GM19351 (cell line): ENCODE results near the gene JAKMIP1.
"Not testable (repeated sequence)": the region's sequence is repeated elsewhere in the genome, so short reads cannot be mapped to it uniquely, and the experiment has no call there.

Experiments used
- ATAC-seq: cut with Tn5 transposase; IDR thresholded peaks from one replicate; pipeline ENCODE4 v1.9.1; 2021; ENCODE audit warnings: mild to moderate bottlenecking, moderate library complexity; ENCODE audit not compliant: unreplicated experiment

JAKMIP1 gene

GRCh38 chr4:6022607-6023288 lies 177.6 kb downstream of the JAKMIP1 start:
- ATAC-seq = no peak

- ATAC-seq = no peak
Observed at GRCh38 chr4:6021831-6022606, 178.3 kb downstream of the JAKMIP1 start.

- no peak for ATAC-seq
Observed at GRCh38 chr4:6020613-6021012, 179.7 kb downstream of the JAKMIP1 start.

- ATAC-seq = no peak
Observed at GRCh38 chr4:6019316-6020263, 180.8 kb downstream of the JAKMIP1 start.

GRCh38 chr4:6018331-6018730 lies 182.0 kb downstream of the JAKMIP1 start, which contains the start of gene C4orf50:
Gene C4orf50 (minus strand): TSS chr4:6018431.
- ATAC-seq = no peak

GRCh38 chr4:6017800-6018199 lies 182.5 kb downstream of the JAKMIP1 start:
- ATAC-seq = no peak

- no peak for ATAC-seq
Observed at GRCh38 chr4:6017030-6017429, 183.3 kb downstream of the JAKMIP1 start.

- ATAC-seq = no peak
Observed at GRCh38 chr4:6013564-6013963, 186.8 kb downstream of the JAKMIP1 start.

- ATAC-seq = no peak
Observed at GRCh38 chr4:6012200-6012599, 188.1 kb downstream of the JAKMIP1 start.

GRCh38 chr4:6011686-6012085 lies 188.7 kb downstream of the JAKMIP1 start:
- no peak for ATAC-seq

GRCh38 chr4:6011271-6011671 lies 189.1 kb downstream of the JAKMIP1 start:
- ATAC-seq = no peak

GRCh38 chr4:6010789-6011188 lies 189.6 kb downstream of the JAKMIP1 start:
- ATAC-seq = no peak

GRCh38 chr4:6009452-6009851 lies 190.9 kb downstream of the JAKMIP1 start:
- ATAC-seq = no peak

GRCh38 chr4:6008766-6009385 lies 191.5 kb downstream of the JAKMIP1 start:
- no peak for ATAC-seq

GRCh38 chr4:6008092-6008551 lies 192.2 kb downstream of the JAKMIP1 start:
- no peak for ATAC-seq

GRCh38 chr4:6005175-6005574 lies 195.2 kb downstream of the JAKMIP1 start:
- no peak for ATAC-seq

- ATAC-seq = not testable (repeated sequence)
Observed at GRCh38 chr4:6003485-6003884, 196.9 kb downstream of the JAKMIP1 start.

GRCh38 chr4:6002926-6003325 lies 197.4 kb downstream of the JAKMIP1 start:
- no peak for ATAC-seq

- ATAC-seq = no peak
Observed at GRCh38 chr4:6002492-6002833, 197.9 kb downstream of the JAKMIP1 start.

- no peak for ATAC-seq
Observed at GRCh38 chr4:6001680-6002491, 198.5 kb downstream of the JAKMIP1 start.
